ENCODE results near the gene PRKN.

The PRKN gene

DNA sequence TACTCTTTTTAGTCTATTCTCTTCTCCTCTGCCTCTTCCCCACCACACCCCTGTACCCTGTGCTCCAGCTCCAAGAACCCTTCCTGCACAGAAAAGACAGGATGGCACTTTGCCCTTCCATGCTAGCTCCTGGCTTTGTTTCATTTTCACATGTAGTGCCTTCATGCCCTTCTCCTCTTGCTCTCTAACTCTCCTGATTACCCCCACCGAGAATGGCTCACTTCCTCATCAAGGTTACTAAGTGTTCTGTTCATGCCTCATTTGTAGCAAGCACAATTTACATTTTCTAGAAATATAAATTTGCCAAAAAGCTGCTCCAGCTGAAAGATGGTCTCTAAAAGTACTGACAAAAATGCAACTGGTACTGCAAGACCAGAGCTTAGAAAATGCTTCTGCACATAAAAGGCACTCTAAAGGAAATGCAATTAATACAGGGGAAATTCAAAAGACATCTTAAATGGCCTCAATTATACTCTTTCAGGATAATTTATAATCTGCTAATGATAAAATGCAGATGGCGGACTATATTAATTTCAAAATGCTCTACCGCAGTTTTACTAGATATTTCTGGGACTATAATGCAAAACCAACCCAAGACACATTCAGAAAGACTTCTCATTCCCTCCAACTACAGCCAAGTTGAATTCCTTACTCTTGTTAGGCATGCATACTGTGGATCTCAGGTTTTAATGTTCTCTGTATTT lies 570.2 kb downstream of the PRKN start:
- DNase-seq, result no peak

DNA sequence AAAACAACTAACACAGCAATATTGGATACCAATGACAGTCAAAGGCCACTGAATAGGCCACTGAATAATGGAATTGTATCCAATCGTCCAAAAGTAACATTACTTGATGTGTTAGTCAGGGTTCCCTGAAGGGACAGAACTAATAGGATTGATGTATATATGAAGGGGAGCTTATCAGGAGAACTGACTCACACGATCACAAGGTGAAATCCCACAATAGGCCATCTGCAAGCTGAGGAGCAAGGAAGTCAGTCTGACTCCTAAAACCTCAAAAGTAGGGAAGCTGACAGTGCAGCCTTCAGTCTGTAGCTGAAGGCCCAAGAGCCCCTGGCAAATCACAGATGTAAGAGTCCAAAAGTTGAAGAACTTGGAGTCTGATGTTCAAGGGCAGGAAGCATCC lies 571.4 kb downstream of the PRKN start:
- no peak for DNase-seq

DNA sequence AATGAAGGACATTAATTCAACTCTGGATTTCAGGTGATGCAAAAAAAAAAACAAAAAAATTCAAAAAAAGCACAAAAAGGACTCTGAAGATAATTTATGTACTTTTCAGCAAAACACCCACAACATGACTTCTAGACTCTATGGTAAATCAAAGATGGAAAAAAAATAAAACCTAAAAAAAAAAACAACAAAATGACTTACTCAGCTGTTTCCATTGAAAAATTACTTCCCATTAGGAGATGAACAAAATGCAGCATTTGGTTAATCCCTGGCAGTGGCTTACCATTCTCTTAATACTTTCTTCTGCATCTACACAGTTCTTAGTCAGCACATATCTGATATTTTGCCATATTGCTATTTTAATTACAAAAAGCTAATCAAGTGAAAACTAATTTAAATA lies 572.6 kb downstream of the PRKN start:
- no peak for DNase-seq

DNA sequence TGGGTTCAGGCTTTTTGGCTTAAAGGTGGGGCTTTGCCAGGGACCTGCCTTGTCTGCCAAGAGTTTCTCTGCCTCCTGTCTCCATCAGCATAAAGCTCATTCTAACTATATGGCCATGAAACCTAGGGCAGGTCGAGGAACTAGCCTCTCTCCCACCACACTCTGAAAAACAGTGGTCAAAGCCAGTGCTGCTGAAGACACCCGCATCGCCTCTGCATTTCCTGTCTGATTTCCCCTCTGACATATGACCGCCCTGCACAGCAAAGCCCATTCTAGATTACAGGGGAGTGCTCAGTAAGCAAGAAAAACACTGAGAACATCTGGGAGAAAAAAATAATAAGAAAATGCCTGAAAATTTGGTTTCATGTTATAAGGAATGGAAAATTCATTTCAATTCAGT lies 573.6 kb downstream of the PRKN start:
- DNase-seq, result no peak

DNA sequence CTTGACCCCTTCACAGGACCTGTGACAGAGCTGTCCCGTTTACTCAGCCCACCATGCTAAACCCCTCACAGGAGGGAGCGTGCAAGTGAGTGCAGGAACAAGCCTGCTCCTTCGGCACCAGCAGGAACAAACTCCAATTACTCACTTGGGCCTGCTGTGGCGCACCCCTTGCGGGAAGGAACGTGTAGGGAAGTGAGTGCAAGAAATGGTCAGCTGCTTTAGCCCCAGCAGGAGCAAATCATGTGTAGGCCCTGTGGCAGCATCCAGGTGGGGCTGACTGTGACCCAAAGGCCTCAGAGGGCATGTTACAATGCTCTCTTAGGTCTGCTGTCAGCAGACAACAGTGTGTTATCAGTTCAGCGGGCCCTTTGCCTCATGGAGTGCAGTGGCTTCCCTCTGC lies 574.4 kb downstream of the PRKN start:
- DNase-seq, result no peak

DNA sequence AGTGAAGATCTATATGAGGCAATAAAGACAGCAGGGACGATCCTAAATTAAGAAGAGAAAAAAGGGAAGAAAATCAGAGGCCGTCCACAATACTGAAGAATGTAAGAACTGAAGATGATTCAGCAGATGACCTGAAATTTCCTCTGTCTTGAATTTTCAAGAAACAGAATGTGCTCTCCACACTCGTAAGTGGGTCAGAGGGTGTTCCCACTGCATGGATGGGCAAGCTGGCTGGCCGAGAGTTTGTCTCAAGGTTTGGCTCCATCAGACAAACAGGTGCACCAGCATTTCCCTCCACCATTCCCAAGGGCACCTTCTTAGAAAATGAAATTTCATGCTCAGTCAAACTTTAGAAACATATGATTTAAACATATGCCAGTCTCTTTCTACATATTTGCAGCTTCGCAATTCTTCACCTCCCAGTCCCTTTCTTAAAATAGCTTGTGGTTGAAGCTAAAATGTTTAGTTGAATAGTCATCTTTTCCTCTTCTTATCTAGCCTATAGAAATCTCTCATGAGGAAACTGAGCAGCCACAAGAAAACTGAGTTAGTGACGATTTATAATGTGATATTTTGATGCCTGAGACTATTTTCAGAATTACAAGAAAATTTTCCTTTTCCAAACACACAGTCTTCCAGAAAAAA lies 576.4 kb downstream of the PRKN start:
- DNase-seq, result no peak

DNA sequence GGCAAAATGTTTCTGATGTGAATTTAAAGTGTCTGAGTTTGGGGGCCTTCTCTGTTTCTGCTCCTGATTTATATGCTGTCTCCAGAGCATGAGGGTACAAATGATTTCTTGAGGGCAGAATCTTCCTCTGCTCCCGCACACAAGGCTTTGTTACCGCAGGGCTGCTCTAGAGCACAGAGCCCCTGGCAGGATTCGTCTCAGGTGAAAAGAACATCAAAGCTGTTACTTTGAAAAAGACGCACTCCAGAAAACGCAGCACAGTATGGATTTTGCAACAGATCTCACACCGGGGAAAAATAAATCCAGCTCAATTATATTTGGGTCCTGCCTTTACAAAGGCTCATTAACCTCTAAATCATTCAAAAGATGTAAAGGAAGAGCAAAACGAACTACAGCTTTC lies 577.3 kb downstream of the PRKN start:
- no peak for DNase-seq

DNA sequence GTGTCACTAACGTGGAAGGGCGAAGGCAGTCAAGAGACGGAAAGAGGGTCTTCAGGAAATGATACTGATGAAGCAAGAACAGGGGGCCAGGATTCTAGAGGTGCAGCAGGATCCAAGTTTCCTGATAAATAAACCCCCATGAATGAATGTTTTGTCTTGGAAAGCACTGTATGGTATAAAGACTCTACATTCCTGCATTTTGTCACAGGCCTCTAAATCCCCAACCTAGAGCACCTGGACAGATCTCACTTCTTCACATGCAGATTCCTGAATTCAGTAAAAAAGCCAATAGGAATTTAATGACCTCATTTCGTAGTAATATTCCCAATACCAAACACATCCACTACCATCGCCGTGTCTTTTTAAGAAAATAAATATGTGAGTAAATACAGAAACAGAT lies 577.8 kb downstream of the PRKN start:
- DNase-seq, result no peak

DNA sequence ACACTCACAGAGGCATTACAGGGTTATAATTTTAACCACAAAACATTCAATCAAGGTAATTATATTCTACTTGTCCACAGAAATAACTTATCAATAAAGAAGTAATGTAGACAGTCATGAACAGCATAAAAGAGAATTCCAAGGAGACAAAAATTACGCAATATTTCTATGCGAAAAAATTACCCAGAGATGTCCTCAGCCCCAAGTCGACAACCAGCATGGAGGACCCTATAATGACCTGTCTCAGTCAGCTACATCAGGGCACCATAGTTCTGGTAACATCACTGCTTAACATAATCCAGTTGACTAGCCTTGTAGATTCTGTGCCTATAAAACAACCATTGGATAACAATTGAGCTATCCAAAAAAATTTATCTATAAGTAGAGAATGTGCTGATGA lies 579.8 kb downstream of the PRKN start:
- no peak for DNase-seq

DNA sequence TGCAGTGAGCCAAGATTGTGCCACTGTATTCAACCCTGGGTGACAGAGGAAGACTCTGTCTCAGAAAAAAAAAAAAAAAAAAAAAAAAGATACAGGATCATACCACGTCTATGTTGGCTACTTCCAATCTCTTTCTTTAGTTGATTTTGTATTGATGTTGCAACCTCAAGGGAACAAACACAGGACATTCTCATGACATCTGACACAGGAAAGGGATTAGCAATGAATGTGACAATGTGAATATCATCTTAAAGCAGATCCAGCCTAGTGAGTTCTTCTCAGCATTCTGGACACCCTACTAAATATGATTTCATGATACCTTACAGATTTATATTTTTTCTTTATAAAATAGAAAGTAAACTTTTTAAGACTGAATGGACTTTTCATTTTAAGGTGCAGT lies 580.3 kb downstream of the PRKN start:
- DNase-seq, result no peak

DNA sequence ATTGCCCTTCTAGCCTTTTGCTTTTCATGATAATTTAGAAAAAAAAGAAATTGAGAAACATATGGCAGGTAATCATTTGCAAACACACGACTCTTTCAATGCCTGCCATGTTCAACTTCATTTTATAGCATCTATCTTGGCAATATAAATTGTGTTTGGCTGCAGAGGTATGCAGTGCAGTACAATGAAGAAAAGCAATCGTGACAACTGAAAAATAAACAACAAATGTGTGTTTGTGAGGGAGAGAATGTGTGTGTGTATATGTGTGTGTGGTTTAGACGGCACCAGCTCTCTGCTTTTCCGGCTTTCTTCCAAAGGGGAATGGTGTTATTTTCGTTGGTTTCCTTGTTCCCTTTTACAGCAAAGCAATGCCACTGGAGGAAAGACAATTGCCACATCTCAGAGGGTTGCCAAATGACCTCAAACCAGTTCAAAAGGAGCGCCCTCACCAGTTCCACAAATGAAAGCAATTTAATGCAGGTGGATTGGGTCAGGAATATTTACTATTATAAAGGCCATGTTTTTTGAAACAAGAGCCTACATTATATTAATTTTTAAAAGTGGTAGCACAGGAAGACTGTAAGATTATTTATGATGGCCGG lies 587.2 kb downstream of the PRKN start:
- DNase-seq, result no peak

DNA sequence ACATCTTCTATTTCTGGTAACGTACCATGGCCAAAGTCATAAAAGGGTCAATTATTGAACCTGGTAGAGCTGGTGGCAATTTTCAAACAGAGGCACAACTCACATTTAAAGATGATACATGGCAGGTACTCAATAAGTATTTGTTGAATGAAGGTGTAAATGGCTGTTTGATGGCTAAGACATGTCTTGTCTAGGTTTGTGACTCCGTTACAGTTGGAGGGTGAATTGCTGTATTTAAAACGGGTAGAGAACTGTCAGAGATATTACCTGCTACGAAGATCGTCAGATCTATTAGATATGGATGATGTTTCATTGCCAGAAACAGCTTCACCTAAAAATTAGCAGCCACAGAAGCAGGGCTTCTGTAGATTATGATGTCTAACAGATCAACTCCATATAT lies 601.9 kb downstream of the PRKN start:
- no peak for DNase-seq

DNA sequence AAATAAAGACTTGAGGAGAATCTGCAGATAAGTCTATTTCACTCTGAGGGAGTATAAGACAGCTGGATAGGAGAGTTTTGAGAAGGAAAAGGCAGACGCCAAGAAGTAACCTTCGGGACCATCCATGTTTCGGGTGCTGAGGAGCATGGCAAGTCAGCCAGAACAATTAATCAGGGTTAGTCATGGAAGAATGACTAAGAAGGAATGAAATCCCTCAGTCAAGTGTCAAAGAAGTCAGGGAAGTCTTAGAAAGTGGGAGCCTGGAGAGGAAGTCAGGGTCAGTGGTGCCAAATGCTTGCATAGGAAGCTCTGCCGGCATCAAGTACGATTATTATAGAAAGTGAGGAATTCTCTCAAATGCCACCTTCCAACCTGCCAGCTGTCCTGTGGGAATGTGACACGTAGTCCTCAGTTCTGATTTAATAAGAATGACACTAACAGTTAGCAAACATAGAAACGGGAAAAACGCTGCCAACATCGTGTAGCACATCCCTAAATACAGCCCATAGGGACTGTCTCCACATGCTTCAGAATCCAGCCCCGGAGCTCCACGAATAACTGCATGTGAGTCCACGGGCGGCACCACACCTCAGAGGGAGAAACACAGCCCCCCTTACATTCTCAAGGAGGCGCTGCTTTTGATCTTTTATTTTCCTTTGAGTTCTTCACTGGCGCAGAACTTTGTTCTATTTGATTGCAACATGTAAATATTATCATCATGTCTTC lies 602.7 kb downstream of the PRKN start:
- no peak for DNase-seq

DNA sequence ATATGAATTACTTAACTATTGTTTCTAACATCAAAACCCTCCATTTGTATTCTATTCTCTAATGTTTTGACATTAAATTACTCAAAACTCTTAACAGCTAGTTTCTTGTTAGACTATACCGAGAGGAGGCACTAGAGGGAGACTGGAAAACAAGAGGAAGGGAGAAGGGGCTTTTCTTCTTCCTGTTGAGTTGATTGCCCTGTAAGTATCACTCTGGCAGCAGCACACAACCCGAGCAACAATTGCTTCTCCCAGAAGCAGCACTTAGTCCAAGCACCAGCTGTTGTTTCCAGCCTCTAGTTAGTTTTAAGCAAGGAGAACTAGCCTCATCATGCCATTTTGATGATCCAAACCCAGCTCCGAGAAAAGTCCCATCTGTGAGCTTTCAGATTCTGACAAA lies 603.8 kb downstream of the PRKN start:
- no peak for DNase-seq

DNA sequence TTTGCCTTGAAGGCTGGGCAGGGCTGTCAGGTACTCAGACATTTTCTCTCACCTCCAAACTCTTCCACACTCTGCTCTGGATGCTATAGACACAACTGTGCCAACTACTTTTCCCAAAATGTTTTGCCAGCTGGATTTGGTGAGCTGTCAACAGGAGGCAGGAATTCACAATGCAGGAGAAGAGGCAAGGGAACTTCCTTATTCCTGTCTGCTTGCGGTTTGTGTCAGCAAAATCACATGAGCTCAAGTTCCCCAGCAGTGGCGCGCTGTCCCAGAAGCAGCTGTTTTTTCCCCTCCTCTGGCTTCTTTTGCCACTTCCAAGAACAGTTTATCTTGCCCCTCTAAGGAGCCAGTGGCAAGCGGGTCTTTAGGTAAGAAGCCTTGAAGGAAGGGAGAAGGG lies 608.2 kb downstream of the PRKN start:
- DNase-seq, result no peak

DNA sequence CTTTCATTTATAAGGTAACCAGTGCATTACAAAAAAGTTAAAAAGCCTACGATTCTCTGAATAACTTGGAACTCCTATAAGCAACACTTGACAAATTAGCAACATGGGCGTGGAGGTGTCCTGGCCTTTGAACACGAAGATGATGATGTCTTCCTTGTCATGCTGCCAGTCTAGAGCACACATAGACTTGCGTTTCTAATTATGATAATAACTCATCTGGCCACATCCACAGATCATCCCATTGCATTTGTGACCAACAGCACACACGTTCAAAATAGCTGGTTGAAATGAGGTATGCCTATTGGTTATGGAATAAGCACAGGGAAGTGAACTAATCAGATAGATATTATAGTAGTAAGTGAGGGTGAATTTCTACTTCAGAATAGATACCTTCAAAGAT lies 608.9 kb downstream of the PRKN start:
- DNase-seq, result no peak

DNA sequence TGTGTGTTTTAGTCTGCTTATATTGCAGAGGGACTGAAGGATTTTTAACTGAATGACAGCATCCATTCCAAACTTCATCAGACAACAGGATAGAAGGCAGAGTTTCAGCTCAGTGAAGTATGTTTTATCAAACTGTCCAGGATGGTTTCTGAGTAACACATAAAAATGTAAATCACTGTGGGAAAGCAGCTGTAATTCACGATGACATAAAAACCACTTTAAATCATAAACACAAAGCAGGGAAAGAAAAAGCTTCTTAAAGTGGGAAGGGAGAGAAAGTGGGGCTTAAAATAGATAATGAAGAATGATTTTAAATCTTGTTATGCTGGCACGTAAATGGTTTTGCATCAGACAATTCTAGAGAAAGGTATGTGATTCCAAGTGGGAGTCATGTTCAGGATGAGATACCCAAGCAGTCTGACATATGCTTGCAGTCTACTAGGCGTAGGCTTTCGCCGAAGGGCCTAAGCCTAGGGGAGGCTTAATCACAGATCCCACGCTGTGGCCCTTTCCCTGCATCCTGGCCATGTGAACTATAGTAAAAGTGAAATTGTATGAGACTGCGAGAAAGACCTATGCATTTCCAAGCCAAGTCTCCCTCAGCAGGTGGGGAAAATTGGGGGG lies 610.6 kb downstream of the PRKN start:
- DNase-seq, result no peak

DNA sequence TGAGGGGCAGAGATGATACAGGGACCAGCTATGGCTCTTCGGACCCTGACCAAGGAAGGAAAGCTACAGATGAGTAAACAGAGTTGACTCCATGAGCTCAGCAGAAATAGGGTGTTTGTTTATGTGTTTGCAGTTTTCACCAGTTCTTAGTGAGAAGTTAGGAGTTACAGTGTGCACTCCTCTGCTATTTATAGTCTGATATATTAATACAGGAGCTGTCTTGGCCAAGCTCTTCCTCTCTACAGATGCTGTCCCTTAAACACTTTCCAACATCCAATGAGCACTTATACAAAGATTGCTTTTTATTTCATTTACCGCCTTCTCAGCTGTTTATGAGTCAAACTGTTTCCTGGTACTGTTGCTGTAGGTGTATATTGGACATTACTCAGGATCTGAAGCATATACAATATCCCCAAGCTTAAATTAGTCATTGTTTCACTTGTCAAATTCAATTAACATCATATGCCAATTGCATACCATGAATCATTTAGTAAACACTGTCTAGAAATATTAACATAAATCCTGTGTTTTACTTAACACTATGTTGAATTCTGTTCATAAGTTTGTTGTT lies 618.0 kb downstream of the PRKN start:
- no peak for DNase-seq

DNA sequence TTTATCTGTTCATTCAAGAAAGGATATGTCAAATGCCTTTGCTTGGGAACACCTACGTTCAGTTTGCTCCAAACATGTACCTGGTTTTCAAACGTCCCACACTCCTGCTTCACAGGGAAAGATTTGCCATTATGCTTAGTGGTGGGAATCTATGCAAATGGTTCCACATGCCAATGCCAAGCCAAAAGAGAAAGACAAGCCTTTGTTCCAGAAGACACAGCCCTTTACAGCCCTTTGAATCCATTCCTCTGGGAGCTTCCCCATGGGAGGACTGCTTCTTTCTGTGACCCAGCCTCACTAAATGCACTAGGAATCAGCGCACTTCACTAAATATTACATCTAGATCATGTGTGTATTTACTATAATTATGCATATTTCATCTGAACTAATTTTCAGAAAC lies 619.5 kb downstream of the PRKN start:
- no peak for DNase-seq

DNA sequence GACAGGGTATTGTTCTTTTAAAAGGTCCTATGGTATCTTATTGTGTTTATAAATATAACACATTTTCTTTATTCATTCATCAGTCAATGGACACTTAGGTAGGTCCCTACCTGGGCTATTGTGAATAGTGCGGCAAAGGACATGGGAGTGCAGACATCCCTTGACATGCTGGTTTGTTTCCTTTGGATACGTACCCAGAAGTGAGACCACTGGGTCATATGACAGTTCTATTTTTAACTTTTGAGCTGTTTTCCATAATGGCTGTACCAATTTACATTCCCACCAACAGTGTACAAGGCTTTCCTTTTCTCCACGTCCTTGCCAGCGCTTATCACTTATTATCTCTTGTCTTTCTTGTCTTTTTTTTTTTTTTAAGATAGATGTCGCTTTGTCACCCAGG lies 627.5 kb downstream of the PRKN start:
- DNase-seq, result no peak

DNA sequence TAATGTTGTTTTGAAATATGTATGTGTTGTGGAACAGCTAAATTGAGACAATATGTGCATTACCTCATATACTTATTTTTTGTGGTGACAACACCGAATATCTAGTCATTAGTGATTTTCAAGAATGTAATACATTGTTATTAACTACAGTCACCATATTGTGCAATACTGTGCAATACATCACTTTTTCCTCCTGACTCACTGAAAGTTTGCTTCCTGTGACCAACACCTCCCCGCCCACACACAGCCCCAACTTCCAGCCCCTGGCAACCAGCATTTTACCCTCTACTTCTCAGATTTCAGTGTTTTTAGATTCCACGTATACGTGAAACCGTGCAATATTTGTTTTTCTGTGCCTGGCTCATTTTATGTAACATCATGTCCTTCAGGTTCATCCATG lies 627.9 kb downstream of the PRKN start:
- DNase-seq, result no peak

DNA sequence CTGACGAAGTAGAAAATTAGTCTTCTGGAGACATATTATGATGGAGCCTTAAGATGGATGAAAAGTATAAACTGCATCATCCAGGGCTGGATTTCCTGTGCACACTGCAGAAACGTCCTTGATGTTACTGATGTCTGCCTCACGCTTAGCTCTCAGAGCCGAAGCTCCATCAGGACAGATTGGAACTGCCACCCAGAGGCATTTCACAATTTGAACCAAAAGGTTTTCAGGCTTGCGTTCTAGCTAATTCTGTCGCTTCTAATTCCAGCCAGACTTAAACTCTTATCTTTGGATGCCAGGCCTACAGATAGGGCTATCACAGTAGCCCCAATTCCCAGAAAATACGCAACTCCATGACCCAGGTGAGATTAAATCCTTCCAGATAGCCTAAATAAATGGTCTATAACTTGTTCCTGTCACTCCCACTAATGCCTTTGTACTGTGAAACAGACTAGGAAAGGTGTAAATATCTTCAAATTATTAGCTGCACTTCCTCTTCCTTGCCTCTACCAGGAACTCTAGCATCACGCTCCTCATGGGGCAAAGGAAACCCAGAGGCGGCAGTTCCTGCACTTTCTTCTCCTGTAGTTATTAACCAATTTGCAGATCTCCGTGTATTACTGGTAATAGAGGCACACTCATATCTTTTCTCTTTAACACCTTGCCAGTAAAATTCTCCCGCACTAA lies 634.6 kb downstream of the PRKN start:
- DNase-seq, result no peak

DNA sequence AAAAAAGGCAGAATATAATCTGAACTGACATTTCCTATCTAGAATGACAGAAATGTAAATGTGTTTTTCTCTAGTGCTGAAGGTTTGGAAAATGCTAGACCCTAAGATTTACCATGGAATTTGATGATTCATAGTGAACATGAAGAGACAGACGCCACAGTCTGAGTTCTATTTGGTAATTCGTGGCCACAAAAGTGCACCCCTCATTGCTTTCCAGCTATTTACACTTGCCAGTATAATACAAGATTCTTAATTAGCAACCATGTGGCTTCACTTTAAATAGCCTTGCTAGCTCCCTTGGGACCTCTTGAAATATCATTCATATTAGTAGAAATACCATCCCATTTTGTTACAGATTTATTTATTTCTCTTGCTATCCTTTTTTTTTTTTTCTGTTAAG lies 636.8 kb downstream of the PRKN start:
- DNase-seq, result no peak

Data from 8988T (cell line).